HG02763 (cell line): ENCODE results near the gene RREB1.
A peak's percentile ranks its signal among the peaks of the same experiment; 100 is the strongest.

Experiments
- ATAC-seq: cut with Tn5 transposase; IDR thresholded peaks from one replicate; pipeline ENCODE4 v1.9.1; 2021; ENCODE audit warnings: mild to moderate bottlenecking, moderate library complexity; ENCODE audit not compliant: unreplicated experiment

Gene RREB1

GRCh38 chr6:7161845-7162244, 54.1 kb downstream of the RREB1 start:
- ATAC-seq = no peak

GRCh38 chr6:7163661-7164071, 55.9 kb downstream of the RREB1 start:
- no peak for ATAC-seq

- no peak for ATAC-seq
These were observed 56.8 kb downstream of the RREB1 start for GRCh38 chr6:7164536-7165001.

- no peak for ATAC-seq
These were observed 57.5 kb downstream of the RREB1 start for GRCh38 chr6:7165002-7165889.

- ATAC-seq = no peak
These were observed 58.1 kb downstream of the RREB1 start for GRCh38 chr6:7165890-7166267.

- ATAC-seq = no peak
These were observed 58.9 kb downstream of the RREB1 start for GRCh38 chr6:7166410-7167293.

GRCh38 chr6:7169296-7169721, 61.5 kb downstream of the RREB1 start:
- no peak for ATAC-seq

GRCh38 chr6:7170117-7170732, 62.5 kb downstream of the RREB1 start:
- ATAC-seq = no peak

GRCh38 chr6:7171119-7171518, 63.4 kb downstream of the RREB1 start:
- no peak for ATAC-seq

GRCh38 chr6:7171733-7172132, 64.0 kb downstream of the RREB1 start:
- ATAC-seq = no peak

GRCh38 chr6:7172649-7173048, 64.9 kb downstream of the RREB1 start:
- ATAC-seq = no peak

- no peak for ATAC-seq
These were observed 66.2 kb downstream of the RREB1 start for GRCh38 chr6:7173843-7174503.

- ATAC-seq = no peak
These were observed 67.7 kb downstream of the RREB1 start for GRCh38 chr6:7175462-7175861.

- no peak for ATAC-seq
These were observed 68.4 kb downstream of the RREB1 start for GRCh38 chr6:7176208-7176607.

- ATAC-seq = no peak
These were observed 70.5 kb downstream of the RREB1 start for GRCh38 chr6:7178280-7178679.

- ATAC-seq = no peak
These were observed 73.0 kb downstream of the RREB1 start for GRCh38 chr6:7180751-7181150.

- no peak for ATAC-seq
These were observed 75.9 kb downstream of the RREB1 start for GRCh38 chr6:7183707-7184106.

- ATAC-seq = no peak
These were observed 76.7 kb downstream of the RREB1 start for GRCh38 chr6:7184502-7184901.

- ATAC-seq = no peak
These were observed 77.8 kb downstream of the RREB1 start for GRCh38 chr6:7185561-7185960.

GRCh38 chr6:7188492-7188891, 80.7 kb downstream of the RREB1 start:
- ATAC-seq = peak; percentile 86
